PFSK-1 (cell line): ENCODE data around the gene ZCCHC14.

Experiments used
- POLR2AphosphoS5 ChIP-seq: IDR thresholded peaks from 2 replicates; pipeline ENCODE4 v1.6.1; 2012; ENCODE audit warnings: low read depth, mild to moderate bottlenecking, control low read depth, low read length, moderate library complexity
- TAF1 ChIP-seq: IDR thresholded peaks from 2 replicates; pipeline ENCODE4 v1.6.1; 2012; ENCODE audit warnings: low read length, control low read depth, borderline replicate concordance; ENCODE audit not compliant: insufficient read depth
- TF ChIP-seq, protein P1 (sequence below), 2 experiments: IDR thresholded peaks; 2 replicates each; pipeline versions ENCODE4 v1.6.1 to v1.8.0; 2011 to 2012; ENCODE audit warnings: low read depth in 2 of 2, low read length in 2 of 2, control low read depth in 1 of 2, inconsistent platforms in 1 of 2, mild to moderate bottlenecking in 1 of 2, moderate library complexity in 1 of 2; ENCODE audit not compliant: insufficient read depth in 1 of 2

DNA sequence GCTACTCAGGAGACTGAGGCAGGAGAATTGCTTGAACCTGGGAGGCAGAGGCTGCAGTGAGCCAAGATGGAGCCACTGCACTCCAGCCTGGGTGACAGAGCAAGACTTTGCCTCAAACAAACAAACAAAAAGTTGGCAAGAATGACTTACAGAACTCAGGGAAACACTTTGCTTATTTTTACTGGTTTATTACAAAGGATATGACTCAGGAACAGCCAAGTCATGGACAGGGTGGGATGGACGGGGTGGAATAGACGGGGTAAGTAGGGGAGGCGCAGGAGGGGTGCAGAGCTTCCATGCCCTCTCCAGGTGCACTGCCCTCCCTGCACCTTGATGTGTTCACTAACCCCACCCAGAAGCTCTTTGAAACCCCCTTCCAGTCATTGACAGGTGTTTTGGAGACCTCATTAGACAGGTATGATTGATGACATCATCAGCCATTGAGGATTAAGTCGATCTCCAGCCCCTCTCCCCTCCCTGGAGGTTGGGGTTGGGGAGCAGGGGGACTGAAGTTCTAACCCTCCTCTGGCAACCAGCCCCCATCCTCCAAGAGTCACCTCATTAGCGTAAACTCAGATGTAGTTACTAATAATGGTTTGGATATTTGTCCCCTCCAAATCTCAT, 41.3 kb upstream of the ZCCHC14 start:
- TF ChIP-seq, protein P1, sequence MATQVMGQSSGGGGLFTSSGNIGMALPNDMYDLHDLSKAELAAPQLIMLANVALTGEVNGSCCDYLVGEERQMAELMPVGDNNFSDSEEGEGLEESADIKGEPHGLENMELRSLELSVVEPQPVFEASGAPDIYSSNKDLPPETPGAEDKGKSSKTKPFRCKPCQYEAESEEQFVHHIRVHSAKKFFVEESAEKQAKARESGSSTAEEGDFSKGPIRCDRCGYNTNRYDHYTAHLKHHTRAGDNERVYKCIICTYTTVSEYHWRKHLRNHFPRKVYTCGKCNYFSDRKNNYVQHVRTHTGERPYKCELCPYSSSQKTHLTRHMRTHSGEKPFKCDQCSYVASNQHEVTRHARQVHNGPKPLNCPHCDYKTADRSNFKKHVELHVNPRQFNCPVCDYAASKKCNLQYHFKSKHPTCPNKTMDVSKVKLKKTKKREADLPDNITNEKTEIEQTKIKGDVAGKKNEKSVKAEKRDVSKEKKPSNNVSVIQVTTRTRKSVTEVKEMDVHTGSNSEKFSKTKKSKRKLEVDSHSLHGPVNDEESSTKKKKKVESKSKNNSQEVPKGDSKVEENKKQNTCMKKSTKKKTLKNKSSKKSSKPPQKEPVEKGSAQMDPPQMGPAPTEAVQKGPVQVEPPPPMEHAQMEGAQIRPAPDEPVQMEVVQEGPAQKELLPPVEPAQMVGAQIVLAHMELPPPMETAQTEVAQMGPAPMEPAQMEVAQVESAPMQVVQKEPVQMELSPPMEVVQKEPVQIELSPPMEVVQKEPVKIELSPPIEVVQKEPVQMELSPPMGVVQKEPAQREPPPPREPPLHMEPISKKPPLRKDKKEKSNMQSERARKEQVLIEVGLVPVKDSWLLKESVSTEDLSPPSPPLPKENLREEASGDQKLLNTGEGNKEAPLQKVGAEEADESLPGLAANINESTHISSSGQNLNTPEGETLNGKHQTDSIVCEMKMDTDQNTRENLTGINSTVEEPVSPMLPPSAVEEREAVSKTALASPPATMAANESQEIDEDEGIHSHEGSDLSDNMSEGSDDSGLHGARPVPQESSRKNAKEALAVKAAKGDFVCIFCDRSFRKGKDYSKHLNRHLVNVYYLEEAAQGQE (IDR thresholded peaks at IDR 0.05; ENCODE audit: insufficient read depth in 1 of 2, low read depth in 2 of 2, low read length in 2 of 2): no peak
- TF ChIP-seq POLR2AphosphoS5: no peak
- no peak for TF ChIP-seq TAF1
